Measurements from ENCODE around the gene CDK15. TPM values are rescaled to one million over a fixed set of nuclear protein-coding genes. Genes with fewer than 3 reads are reported as not detected.
A peak's percentile ranks its signal among the peaks of the same experiment; 100 is the strongest.

Gene CDK15
- total and polyA plus RNA-seq, 9 of the 15 experiments (the other 6 are each of a cell fraction or from before 2014, with no cell fraction given) = not detected

GRCh38 chr2:201784563-201784962 lies 21.8 kb upstream of the CDK15 start (continued):
- TF ChIP-seq REST (IDR thresholded peaks at IDR 0.05; ENCODE audit: borderline replicate concordance) (peak; percentile 55), REST (CRISPR knock-in tag; IDR thresholded peaks at IDR 0.05; ENCODE audit: low read depth) (no peak), SMAD4 (CRISPR knock-in tag; conservative IDR thresholded peaks at IDR 0.05) (no peak), NRF1 (conservative IDR thresholded peaks at IDR 0.05 in 1 of 2, IDR thresholded peaks at IDR 0.05 in 1 of 2) (no peak), RAD21 (CRISPR knock-in tag; conservative IDR thresholded peaks at IDR 0.05 in 1 of 2, IDR thresholded peaks at IDR 0.05 in 1 of 2) (no peak), DEAF1 (CRISPR knock-in tag; IDR thresholded peaks at IDR 0.05) (no peak), HNRNPK (IDR thresholded peaks at IDR 0.05; ENCODE audit: low read depth, low read length, poor library complexity, severe bottlenecking) (no peak), PYGO2 (tag; IDR thresholded peaks at IDR 0.05) (no peak), TEAD1 (CRISPR knock-in tag; IDR thresholded peaks at IDR 0.05) (no peak)
- TF ChIP-seq, protein P1, sequence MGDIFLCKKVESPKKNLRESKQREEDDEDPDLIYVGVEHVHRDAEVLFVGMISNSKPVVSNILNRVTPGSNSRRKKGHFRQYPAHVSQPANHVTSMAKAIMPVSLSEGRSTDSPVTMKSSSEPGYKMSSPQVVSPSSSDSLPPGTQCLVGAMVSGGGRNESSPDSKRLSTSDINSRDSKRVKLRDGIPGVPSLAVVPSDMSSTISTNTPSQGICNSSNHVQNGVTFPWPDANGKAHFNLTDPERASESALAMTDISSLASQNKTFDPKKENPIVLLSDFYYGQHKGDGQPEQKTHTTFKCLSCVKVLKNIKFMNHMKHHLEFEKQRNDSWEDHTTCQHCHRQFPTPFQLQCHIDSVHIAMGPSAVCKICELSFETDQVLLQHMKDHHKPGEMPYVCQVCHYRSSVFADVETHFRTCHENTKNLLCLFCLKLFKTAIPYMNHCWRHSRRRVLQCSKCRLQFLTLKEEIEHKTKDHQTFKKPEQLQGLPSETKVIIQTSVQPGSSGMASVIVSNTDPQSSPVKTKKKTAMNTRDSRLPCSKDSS (IDR thresholded peaks at IDR 0.05; ENCODE audit: low read depth, partially characterized antibody) = no peak
- TF ChIP-seq, protein P2, sequence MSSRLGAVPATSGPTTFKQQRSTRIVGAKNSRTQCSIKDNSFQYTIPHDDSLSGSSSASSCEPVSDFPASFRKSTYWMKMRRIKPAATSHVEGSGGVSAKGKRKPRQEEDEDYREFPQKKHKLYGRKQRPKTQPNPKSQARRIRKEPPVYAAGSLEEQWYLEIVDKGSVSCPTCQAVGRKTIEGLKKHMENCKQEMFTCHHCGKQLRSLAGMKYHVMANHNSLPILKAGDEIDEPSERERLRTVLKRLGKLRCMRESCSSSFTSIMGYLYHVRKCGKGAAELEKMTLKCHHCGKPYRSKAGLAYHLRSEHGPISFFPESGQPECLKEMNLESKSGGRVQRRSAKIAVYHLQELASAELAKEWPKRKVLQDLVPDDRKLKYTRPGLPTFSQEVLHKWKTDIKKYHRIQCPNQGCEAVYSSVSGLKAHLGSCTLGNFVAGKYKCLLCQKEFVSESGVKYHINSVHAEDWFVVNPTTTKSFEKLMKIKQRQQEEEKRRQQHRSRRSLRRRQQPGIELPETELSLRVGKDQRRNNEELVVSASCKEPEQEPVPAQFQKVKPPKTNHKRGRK (tag; IDR thresholded peaks at IDR 0.05) = no peak
- TF ChIP-seq, protein P3, sequence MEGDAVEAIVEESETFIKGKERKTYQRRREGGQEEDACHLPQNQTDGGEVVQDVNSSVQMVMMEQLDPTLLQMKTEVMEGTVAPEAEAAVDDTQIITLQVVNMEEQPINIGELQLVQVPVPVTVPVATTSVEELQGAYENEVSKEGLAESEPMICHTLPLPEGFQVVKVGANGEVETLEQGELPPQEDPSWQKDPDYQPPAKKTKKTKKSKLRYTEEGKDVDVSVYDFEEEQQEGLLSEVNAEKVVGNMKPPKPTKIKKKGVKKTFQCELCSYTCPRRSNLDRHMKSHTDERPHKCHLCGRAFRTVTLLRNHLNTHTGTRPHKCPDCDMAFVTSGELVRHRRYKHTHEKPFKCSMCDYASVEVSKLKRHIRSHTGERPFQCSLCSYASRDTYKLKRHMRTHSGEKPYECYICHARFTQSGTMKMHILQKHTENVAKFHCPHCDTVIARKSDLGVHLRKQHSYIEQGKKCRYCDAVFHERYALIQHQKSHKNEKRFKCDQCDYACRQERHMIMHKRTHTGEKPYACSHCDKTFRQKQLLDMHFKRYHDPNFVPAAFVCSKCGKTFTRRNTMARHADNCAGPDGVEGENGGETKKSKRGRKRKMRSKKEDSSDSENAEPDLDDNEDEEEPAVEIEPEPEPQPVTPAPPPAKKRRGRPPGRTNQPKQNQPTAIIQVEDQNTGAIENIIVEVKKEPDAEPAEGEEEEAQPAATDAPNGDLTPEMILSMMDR (IDR thresholded peaks at IDR 0.05 in 2 of 3, conservative IDR thresholded peaks at IDR 0.05 in 1 of 3; ENCODE audit: insufficient read depth in 2 of 3, low read depth in 1 of 3, low read length in 3 of 3) = no peak

Measured in K562 (cell line).